ENCODE measurements around the gene AZU1.
"Not testable (repeated sequence)": the region's sequence is repeated elsewhere in the genome, so short reads cannot be mapped to it uniquely, and the experiment has no call there.

- TF ChIP-seq CTCF (IDR thresholded peaks at IDR 0.05 in 4 of 5, conservative IDR thresholded peaks at IDR 0.05 in 1 of 5); POLR2A (IDR thresholded peaks at IDR 0.05): not testable (repeated sequence)
These were observed 7.4 kb upstream of the AZU1 start for GRCh38 chr19:820212-820611.

Measured in gastrocnemius medialis (tissue), 4 donors.